Smooth muscle cell (in vitro differentiated cells): ENCODE measurements around the gene UROS. TPM values are rescaled to one million over a fixed set of nuclear protein-coding genes. Genes with fewer than 3 reads are reported as not detected.

Source experiments
- DNase-seq: peaks from one replicate; lab custom pipeline; 2025; ENCODE audit not compliant: unreplicated experiment; lab: John Stamatoyannopoulos, UW
- H2AFZ ChIP-seq: fragments of 200-600 bp; sonication (generic); 2 replicates; pipeline ENCODE4 v1.6.0; 2016; ENCODE audit warnings: antibody characterized with exemption, low read depth, mild to moderate bottlenecking
- H3F3A ChIP-seq: fragments of 200-600 bp; sonication (generic); 2 replicates; pipeline ENCODE4 v1.6.0; 2017; ENCODE audit warnings: antibody characterized with exemption, low read depth
- H3K27ac ChIP-seq: fragments of 200-600 bp; sonication (generic); 2 replicates; pipeline ENCODE4 v1.5.1; 2016; ENCODE audit warnings: low read depth, mild to moderate bottlenecking
- H3K27me3 ChIP-seq: fragments of 200-600 bp; sonication (generic); 2 replicates; pipeline ENCODE4 v1.6.1; 2016; ENCODE audit warnings: low read depth, mild to moderate bottlenecking
- H3K36me3 ChIP-seq: fragments of 200-600 bp; sonication (generic); 2 replicates; pipeline ENCODE4 v1.5.1; 2016; ENCODE audit warnings: low read depth
- H3K4me1 ChIP-seq: fragments of 200-600 bp; sonication (generic); 2 replicates; pipeline ENCODE4 v1.5.1; 2016; ENCODE audit warnings: low read depth
- H3K4me2 ChIP-seq: fragments of 200-600 bp; sonication (generic); 2 replicates; pipeline ENCODE4 v1.6.0; 2016; ENCODE audit warnings: mild to moderate bottlenecking
- H3K4me3 ChIP-seq: fragments of 200-600 bp; sonication (generic); 2 replicates; pipeline ENCODE4 v1.5.1; 2016; ENCODE audit warnings: mild to moderate bottlenecking
- H3K79me2 ChIP-seq: fragments of 200-600 bp; sonication (generic); 2 replicates; pipeline ENCODE4 v1.6.0; 2016; ENCODE audit warnings: low read depth, mild to moderate bottlenecking
- H3K9ac ChIP-seq: fragments of 200-600 bp; sonication (generic); 2 replicates; pipeline ENCODE4 v1.6.0; 2016; ENCODE audit warnings: low read depth
- H3K9me3 ChIP-seq: fragments of 200-600 bp; sonication (generic); replicated peaks from 2 replicates; pipeline ENCODE4 v1.5.1; 2016; ENCODE audit warnings: low read depth
- H4K20me1 ChIP-seq: fragments of 200-600 bp; sonication (generic); 2 replicates; pipeline ENCODE4 v1.6.0; 2016; ENCODE audit warnings: low read depth
- WGBS: methylation state at CpG from one replicate; pipeline ENCODE4 v1.1.7; 2016; ENCODE audit warnings: low lambda C conversion rate; 5-methylcytosine and 5-hydroxymethylcytosine counted together
- polyA plus RNA-seq: library from polyadenylated mRNA; unstranded; fragments of >200 nt; fragmentation: Nextera tagmentation; extraction: Ambion mirVana; gene quantifications from 2 replicates; pipeline ENCODE4 v1.2.1, GENCODE V29; 2016
- total RNA-seq: library from RNA; depleted of rRNA; stranded (reverse); fragments of >200 nt; gene quantifications from 2 replicates; pipeline ENCODE4 v1.2.3, GENCODE V29; 2014
- TF ChIP-seq, protein P1 (sequence below): fragments of 200-600 bp; sonication (generic); IDR thresholded peaks from 2 replicates; pipeline ENCODE4 v1.5.1; 2017; ENCODE audit warnings: borderline replicate concordance, mild to moderate bottlenecking, antibody characterized with exemption; ENCODE audit not compliant: insufficient read depth, poor library complexity, severe bottlenecking

Gene UROS
- total and polyA plus RNA-seq, 2 experiments from 2014 or later = 43.7 to 77.5 TPM

DNA sequence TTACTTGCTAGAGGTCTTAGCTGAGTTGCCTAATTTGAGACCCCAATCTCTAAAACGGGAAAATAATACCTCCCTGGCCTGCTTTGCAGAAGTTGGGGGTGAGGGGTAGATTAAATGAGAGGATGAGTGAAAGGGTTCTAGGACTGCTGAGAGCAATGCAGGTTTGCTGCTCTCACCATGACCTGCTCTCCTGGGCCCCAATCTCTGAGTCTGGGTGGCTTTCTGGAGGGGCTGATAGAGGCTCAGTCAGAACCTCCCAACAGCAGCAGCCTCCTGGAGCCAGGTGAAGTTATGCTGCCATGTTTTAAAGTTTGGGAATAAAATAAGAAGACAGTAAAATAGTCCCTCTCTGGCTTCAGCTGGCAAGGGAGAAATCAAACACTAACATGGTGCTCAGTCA lies 7.3 kb downstream of the UROS start:
- no peaks in the 10 kb centered on the region for H3K9me3 ChIP-seq

DNA sequence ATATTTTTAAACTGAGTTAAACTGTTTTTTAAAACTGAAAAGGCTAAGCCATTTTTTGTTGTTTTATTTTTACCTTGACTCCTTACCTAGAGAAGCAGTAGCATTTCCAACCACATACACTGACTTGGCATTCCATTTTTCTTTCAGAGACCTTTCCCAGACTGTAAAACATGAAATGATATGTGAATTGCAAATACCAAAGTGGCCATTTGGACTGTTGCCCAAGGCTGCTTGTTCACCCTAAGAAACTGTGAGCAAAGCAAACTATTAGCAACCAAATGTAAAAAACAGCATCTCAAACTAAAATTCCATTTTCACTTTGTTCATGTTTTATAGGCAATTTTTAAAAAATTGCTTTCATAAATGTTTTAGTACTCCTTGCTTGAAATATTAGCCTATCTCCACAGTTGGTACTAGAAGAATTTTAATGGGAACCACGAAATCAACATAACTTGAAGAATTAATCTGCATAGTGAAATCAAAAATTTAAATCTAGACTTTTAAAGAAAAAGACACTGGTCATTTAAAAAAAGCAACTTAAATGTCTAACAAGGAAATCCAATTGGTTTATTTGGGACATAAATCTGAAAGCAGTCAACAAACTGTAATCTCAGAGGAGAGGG lies 10.8 kb downstream of the UROS start:
- Histone ChIP-seq H3K4me3 (no peak overlapping the region), H3K4me2 (no peak overlapping the region), H3K79me2 (no peaks in the 10 kb centered on the region), H2AFZ (no peak overlapping the region), H3F3A (no peaks in the 10 kb centered on the region), H3K36me3 (peaks cover 16% of the 10 kb centered on the region), H4K20me1 (no peaks in the 10 kb centered on the region), H3K27me3 (no peaks in the 10 kb centered on the region), H3K27ac (no peak overlapping the region), H3K4me1 (no peaks in the 10 kb centered on the region), H3K9ac (no peak overlapping the region), H3K9me3 (no peaks in the 10 kb centered on the region)
- DNase-seq = no peak
- WGBS = 95% methylated on average over 1 of the region's 1 CpG
- TF ChIP-seq, protein P1, sequence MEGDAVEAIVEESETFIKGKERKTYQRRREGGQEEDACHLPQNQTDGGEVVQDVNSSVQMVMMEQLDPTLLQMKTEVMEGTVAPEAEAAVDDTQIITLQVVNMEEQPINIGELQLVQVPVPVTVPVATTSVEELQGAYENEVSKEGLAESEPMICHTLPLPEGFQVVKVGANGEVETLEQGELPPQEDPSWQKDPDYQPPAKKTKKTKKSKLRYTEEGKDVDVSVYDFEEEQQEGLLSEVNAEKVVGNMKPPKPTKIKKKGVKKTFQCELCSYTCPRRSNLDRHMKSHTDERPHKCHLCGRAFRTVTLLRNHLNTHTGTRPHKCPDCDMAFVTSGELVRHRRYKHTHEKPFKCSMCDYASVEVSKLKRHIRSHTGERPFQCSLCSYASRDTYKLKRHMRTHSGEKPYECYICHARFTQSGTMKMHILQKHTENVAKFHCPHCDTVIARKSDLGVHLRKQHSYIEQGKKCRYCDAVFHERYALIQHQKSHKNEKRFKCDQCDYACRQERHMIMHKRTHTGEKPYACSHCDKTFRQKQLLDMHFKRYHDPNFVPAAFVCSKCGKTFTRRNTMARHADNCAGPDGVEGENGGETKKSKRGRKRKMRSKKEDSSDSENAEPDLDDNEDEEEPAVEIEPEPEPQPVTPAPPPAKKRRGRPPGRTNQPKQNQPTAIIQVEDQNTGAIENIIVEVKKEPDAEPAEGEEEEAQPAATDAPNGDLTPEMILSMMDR = no peak

More for the DNA sequence above, 7.3 kb downstream of the UROS start:
- no peaks in the 10 kb centered on the region for H3K79me2 ChIP-seq
- no peak for DNase-seq
- H3K4me2 ChIP-seq = no peak overlapping the region
- H3K9ac ChIP-seq = no peak overlapping the region
- no peaks in the 10 kb centered on the region for H3K27me3 ChIP-seq
- H3K36me3 ChIP-seq = peaks cover 7% of the 10 kb centered on the region
- TF ChIP-seq, protein P1 = no peak
- WGBS = 71% methylated on average over 1 of the region's 1 CpG
- H3F3A ChIP-seq = no peaks in the 10 kb centered on the region
- no peak overlapping the region for H3K4me3 ChIP-seq
- H3K4me1 ChIP-seq = no peaks in the 10 kb centered on the region
- no peak overlapping the region for H3K27ac ChIP-seq
- H2AFZ ChIP-seq = no peak overlapping the region
- H4K20me1 ChIP-seq = no peaks in the 10 kb centered on the region

DNA sequence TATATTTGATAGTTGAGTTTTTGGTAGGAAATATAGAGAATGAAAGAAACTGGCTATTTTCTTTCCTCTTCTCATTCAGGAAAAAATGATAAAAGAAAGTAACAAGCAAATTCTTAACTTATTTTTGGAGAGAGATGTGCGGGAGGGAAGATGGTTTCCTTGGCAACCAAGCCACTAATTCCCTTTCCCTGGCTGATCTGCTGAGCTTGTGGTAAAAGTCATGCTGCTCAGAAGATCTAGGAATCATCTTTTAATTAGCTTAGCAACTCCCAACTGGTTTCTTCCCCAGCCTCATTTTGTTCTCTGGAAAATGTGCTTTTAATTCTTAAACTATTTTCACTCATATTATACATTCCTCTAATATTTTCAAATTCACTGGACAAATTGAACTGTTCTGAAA lies 11.8 kb downstream of the UROS start:
- Histone ChIP-seq H3K4me1 (no peaks in the 10 kb centered on the region), H3K4me3 (no peak overlapping the region), H4K20me1 (no peaks in the 10 kb centered on the region), H3K9ac (no peak overlapping the region), H3F3A (no peaks in the 10 kb centered on the region), H3K27me3 (no peaks in the 10 kb centered on the region), H3K4me2 (no peak overlapping the region), H3K27ac (no peak overlapping the region), H3K79me2 (no peaks in the 10 kb centered on the region), H3K36me3 (peaks cover 22% of the 10 kb centered on the region), H3K9me3 (no peaks in the 10 kb centered on the region), H2AFZ (no peak overlapping the region)
- WGBS = 67% methylated on average over 1 of the region's 1 CpG
- TF ChIP-seq, protein P1 = no peak
- DNase-seq = no peak

DNA sequence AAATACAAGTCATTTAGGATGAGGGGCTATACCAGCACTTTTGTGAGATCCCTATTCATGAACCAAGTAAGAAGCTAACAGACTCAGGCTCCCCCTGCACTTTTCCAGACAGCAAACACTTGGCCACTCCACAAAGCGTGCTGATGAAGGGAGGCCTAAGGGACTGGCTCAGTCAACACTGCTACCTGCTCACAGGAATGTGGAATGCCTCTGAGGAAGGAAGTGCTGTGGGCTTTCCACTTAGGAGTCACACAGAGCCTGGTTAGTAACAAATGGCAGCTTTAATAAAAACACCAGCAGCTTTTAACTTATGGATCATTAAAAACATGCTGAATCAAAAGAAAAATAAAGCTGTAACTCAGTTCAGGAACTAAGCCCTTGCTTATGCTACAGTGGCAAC lies 15.0 kb downstream of the UROS start:
- H3K4me2 ChIP-seq = no peak overlapping the region
- no peak overlapping the region for H3K9ac ChIP-seq
- no peaks in the 10 kb centered on the region for H3K79me2 ChIP-seq
- H3K27me3 ChIP-seq = no peaks in the 10 kb centered on the region
- H3K36me3 ChIP-seq = peaks cover 22% of the 10 kb centered on the region
- WGBS = 100% methylated on average over 1 of the region's 1 CpG
- DNase-seq = no peak
- H3F3A ChIP-seq = no peaks in the 10 kb centered on the region
- no peak overlapping the region for H3K4me3 ChIP-seq
- no peak overlapping the region for H3K27ac ChIP-seq
- H3K9me3 ChIP-seq = no peaks in the 10 kb centered on the region
- no peaks in the 10 kb centered on the region for H3K4me1 ChIP-seq
- H2AFZ ChIP-seq = no peak overlapping the region
- TF ChIP-seq, protein P1 = no peak
- H4K20me1 ChIP-seq = no peaks in the 10 kb centered on the region
